ENCODE results near the gene ARFGAP2. TPM values are rescaled to one million over a fixed set of nuclear protein-coding genes. Genes with fewer than 3 reads are reported as not detected.
A peak's percentile ranks its signal among the peaks of the same experiment; 100 is the strongest.

Gene ARFGAP2
- total RNA-seq, 1 donor from 2014 or later = 110 TPM

DNA sequence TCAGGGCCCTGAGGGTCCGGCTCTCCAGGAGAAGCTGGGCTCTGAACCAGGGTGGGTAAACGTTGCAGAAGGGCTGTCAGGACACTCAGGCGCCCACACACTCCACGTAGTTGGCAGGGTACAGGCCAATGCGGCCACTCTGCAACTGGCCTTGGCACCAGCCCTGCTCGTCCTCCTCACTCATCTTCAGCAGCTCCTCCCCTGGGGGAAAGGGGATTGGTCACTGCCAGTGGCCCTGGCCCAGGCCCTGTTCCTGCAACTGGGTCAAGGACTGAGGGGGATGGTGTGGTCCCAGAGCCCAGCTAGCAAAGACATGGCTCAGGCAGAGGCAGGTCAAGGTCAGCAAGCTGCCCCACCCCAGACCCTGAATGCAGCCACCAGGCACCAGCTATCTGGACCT, 1.2 kb upstream of the ARFGAP2 start:
- Mint-ChIP-seq H3K36me3 (ENCODE audit: low read depth) (no peaks in the 10 kb centered on the region), H3K4me3 (peak overlapping the region; percentile 99)

DNA sequence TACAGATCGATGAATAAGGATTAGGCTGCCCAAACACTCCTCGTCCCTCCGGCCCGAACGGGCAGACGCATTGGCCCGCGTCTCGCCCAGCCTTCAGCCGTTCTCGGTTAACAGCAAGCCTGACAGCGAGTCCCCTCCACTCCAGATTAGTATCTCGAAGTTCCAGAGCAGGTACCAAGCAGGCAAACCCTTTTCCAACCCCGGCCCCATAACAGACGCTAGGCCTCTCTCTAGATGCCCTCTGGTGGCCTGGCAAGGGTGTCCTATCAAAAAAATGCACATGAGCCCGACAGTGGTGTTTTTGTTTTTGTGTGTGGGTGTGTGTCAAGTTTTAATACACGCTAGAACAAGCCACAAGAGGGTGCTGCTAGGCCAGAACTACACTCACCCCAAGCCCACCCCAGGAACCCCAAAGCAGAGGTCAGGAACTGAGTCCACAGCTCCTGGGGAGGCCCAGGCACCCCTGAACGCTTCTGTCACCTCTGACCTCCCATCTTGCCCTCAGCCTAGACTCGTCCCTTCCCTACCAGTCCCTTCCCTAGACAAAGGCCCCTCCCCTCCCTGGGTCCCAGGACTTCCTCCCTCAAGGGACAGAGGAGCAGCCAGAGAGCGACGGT, 658 bp upstream of the ARFGAP2 start:
- Mint-ChIP-seq H3K4me1 (peaks cover 29% of the 10 kb centered on the region), H3K36me3 (ENCODE audit: low read depth) (no peaks in the 10 kb centered on the region), H3K27ac (ENCODE audit: unreplicated experiment) (peak overlapping the region; percentile 98), H3K4me3 (peak overlapping the region; percentile 99), H3K9me3 (no peaks in the 10 kb centered on the region), H3K27me3 (ENCODE audit: low read depth) (peaks cover 7% of the 10 kb centered on the region)
- DNase-seq (ENCODE audit: low read depth, low spot score) = no peak
- TF ChIP-seq, protein P1, sequence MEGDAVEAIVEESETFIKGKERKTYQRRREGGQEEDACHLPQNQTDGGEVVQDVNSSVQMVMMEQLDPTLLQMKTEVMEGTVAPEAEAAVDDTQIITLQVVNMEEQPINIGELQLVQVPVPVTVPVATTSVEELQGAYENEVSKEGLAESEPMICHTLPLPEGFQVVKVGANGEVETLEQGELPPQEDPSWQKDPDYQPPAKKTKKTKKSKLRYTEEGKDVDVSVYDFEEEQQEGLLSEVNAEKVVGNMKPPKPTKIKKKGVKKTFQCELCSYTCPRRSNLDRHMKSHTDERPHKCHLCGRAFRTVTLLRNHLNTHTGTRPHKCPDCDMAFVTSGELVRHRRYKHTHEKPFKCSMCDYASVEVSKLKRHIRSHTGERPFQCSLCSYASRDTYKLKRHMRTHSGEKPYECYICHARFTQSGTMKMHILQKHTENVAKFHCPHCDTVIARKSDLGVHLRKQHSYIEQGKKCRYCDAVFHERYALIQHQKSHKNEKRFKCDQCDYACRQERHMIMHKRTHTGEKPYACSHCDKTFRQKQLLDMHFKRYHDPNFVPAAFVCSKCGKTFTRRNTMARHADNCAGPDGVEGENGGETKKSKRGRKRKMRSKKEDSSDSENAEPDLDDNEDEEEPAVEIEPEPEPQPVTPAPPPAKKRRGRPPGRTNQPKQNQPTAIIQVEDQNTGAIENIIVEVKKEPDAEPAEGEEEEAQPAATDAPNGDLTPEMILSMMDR (conservative IDR thresholded peaks at IDR 0.05) = peak; percentile 74

More for the DNA sequence above, 1.2 kb upstream of the ARFGAP2 start:
- TF ChIP-seq, protein P1 (conservative IDR thresholded peaks at IDR 0.05) = no peak
- no peaks in the 10 kb centered on the region for H3K9me3 Mint-ChIP-seq
- peak overlapping the region; percentile 98 for H3K27ac Mint-ChIP-seq (ENCODE audit: unreplicated experiment)
- peaks cover 29% of the 10 kb centered on the region for H3K4me1 Mint-ChIP-seq
- no peak for DNase-seq (ENCODE audit: low read depth, low spot score)
- peaks cover 7% of the 10 kb centered on the region for H3K27me3 Mint-ChIP-seq (ENCODE audit: low read depth)

DNA sequence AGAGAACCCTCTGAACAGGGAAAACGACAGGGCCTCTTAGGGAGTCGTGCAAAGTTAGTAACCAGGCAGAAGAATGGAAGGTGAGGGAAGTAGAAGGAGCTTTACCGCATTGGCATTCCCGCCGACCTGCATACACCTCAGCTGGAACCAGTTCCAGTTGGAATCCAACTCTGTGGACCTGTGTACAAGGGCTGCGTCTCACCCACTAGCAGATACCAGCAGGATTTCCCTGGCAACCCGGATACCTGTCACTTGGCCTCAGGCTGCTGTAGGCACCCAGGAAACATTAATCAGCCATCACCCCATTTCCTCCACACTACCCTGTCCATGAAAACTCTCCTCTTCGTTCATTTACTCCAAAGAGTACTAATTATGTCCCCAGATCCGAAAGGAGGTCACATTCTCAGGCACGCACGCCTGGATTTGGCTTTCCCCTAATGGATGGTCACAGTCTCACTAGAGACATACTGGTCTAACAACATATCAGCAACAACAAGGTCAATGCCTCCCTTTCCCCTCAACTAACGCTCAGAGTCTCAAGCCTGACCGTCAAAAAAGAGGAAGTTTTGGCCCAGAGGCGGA, 842 bp downstream of the ARFGAP2 start:
- no peaks in the 10 kb centered on the region for H3K9me3 Mint-ChIP-seq
- H3K27ac Mint-ChIP-seq (ENCODE audit: unreplicated experiment) = peak overlapping the region; percentile 100
- peaks cover 3% of the 10 kb centered on the region for H3K36me3 Mint-ChIP-seq (ENCODE audit: low read depth)
- peak overlapping the region; percentile 99 for H3K4me3 Mint-ChIP-seq
- TF ChIP-seq, protein P1 (conservative IDR thresholded peaks at IDR 0.05) = no peak
- H3K4me1 Mint-ChIP-seq = peaks cover 29% of the 10 kb centered on the region
- H3K27me3 Mint-ChIP-seq (ENCODE audit: low read depth) = peaks cover 7% of the 10 kb centered on the region
- no peak for DNase-seq (ENCODE audit: low read depth, low spot score)

DNA sequence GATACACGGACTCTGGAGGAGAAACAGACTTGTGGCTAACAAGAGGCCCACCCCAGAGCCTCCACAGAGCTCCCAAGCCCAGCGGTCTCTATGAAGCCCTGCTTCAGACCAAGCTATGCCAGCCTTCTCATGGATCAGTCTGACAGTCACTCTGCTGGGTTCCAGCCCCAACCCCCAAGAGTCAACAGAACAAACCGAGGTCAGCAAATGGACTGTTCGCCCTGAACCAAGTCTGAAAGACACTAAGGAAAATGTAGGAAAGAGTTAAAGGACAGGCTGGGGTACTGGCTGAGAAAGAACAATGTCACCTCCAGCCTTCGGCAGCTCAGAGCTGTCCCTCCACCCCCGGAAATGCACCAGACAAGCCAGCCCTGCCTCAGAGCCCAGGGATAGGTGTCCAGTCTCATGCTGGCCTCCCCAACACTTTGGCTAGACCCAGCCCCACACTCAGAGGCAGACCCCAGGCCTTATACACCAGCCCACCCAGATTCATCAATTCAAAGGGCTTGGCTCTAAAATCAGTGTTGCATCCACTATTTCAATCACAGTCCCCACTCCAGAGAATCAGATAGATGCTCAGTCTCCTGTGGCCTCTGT, 3.8 kb downstream of the ARFGAP2 start:
- TF ChIP-seq, protein P1 (conservative IDR thresholded peaks at IDR 0.05) = no peak
- H3K27me3 Mint-ChIP-seq (ENCODE audit: low read depth) = peaks cover 4% of the 10 kb centered on the region
- H3K9me3 Mint-ChIP-seq = no peaks in the 10 kb centered on the region
- H3K4me3 Mint-ChIP-seq = peak overlapping the region; percentile 78
- no peak for DNase-seq (ENCODE audit: low read depth, low spot score)
- peaks cover 21% of the 10 kb centered on the region for H3K4me1 Mint-ChIP-seq
- peaks cover 3% of the 10 kb centered on the region for H3K36me3 Mint-ChIP-seq (ENCODE audit: low read depth)
- H3K27ac Mint-ChIP-seq (ENCODE audit: unreplicated experiment) = no peak overlapping the region

DNA sequence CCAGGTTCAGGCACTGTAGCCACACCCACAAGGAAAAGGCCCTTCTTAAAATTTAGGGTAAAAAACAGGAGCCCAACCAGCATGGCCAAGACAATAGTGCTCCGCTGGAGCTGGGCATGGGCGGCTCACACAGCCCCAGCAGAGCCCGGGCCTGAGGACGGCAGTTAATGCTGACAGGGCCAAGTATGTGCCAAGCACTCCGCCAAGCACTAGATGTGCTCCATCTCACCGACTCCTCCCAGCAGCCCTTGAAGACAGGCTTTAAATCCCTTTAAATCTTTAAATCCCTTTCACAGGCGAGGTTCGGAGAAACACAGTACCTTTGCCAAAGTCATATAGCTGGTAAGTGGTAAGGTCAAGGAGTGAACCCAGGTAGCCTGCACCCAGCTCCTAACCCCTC, 4.8 kb downstream of the ARFGAP2 start:
- H3K4me3 Mint-ChIP-seq = peak overlapping the region; percentile 78
- no peak overlapping the region for H3K27ac Mint-ChIP-seq (ENCODE audit: unreplicated experiment)
- no peak for DNase-seq (ENCODE audit: low read depth, low spot score)
- TF ChIP-seq, protein P1 (conservative IDR thresholded peaks at IDR 0.05) = no peak
- peaks cover 13% of the 10 kb centered on the region for H3K4me1 Mint-ChIP-seq
- H3K9me3 Mint-ChIP-seq = no peaks in the 10 kb centered on the region
- no peaks in the 10 kb centered on the region for H3K27me3 Mint-ChIP-seq (ENCODE audit: low read depth)
- peaks cover 3% of the 10 kb centered on the region for H3K36me3 Mint-ChIP-seq (ENCODE audit: low read depth)
